Right lobe of liver (tissue), 6 donors: ENCODE measurements around the gene TMEM100. TPM values are rescaled to one million over a fixed set of nuclear protein-coding genes. Genes with fewer than 3 reads are reported as not detected.
"Not testable (repeated sequence)": the region's sequence is repeated elsewhere in the genome, so short reads cannot be mapped to it uniquely, and the experiment has no call there.

Experiments
- ATAC-seq, 4 donors: fragments of 200-7000 bp; cut with Tn5 transposase; one replicate each; pipeline ENCODE4 v1.9.1; 2020; ENCODE audit warnings: mild to moderate bottlenecking in 4 of 4, moderate library complexity in 4 of 4
- DNase-seq, 3 donors: peaks; one replicate each; pipeline ENCODE4 v3.0.0-alpha.2; 2020
- H3K27ac ChIP-seq, 3 donors: fragments of 200-600 bp; one replicate each; pipeline ENCODE4 v1.8.0; 2022
- H3K27me3 ChIP-seq, 2 donors: fragments of 200-600 bp; one replicate each; pipeline ENCODE4 v1.8.0; 2022
- H3K36me3 ChIP-seq, 4 donors: fragments of 200-600 bp; sonication (generic) in 1 of 4; one replicate each; pipeline versions ENCODE4 v1.5.1 to v1.8.0; 2017 to 2022; ENCODE audit warnings: control low read depth in 1 of 4
- H3K4me1 ChIP-seq, 4 donors: fragments of 200-600 bp; sonication (generic) in 1 of 4; one replicate each; pipeline versions ENCODE4 v1.5.1 to v1.8.0; 2017 to 2022; ENCODE audit warnings: control low read depth in 1 of 4
- H3K4me3 ChIP-seq, 3 donors: fragments of 200-600 bp; one replicate each; pipeline ENCODE4 v1.8.0; 2022
- H3K9me3 ChIP-seq, 4 donors: fragments of 200-600 bp; sonication (generic) in 1 of 4; one replicate each; pipeline versions ENCODE4 v1.5.1 to v1.8.0; 2017 to 2022; ENCODE audit warnings: control low read depth in 1 of 4
- CTCF ChIP-seq, 4 donors: fragments of 200-600 bp in 3 of 4; fragments of 450-650 bp in 1 of 4; IDR thresholded peaks; one replicate each; pipeline versions ENCODE4 v1.5.1 to v1.8.0; 2016 to 2022; ENCODE audit warnings: antibody characterized with exemption in 4 of 4, mild to moderate bottlenecking in 2 of 4
- POLR2A ChIP-seq: fragments of 450-650 bp; IDR thresholded peaks from one replicate; pipeline ENCODE4 v1.6.1; 2017; ENCODE audit warnings: antibody characterized with exemption, mild to moderate bottlenecking
- WGBS: methylation state at CpG from one replicate; pipeline ENCODE4 v1.1.6; 2018; ENCODE audit warnings: low coverage, low lambda C conversion rate; ENCODE audit not compliant: insufficient coverage; ENCODE audit errors: missing lambda C conversion rate; 5-methylcytosine and 5-hydroxymethylcytosine counted together
- intact Hi-C, 2 donors: fragments of 100-400 bp; cut with DNase I; formaldehyde crosslinking; loops; one replicate each; pipeline versions ENCODE4 v1.11.2 to v1.14.1; 2022
- total RNA-seq, 6 experiments: library from RNA; depleted of rRNA in 2 of 6; stranded (reverse); fragments of >200 nt in 2 of 6; fragmentation: NEBNext Ultra II Directional in 3 of 6; extraction: Animal tissue kit (Norgen Biotek cat#: 25700) in 3 of 6; gene quantifications; one replicate each; pipeline versions ENCODE4 v1.1.0 to v1.2.4, GENCODE V29; 2016 to 2023
- donor health status: DM: no; HTN: yes; CAD: no.
- donor health status: DM: no; HTN: no; CAD: no.
- donor health status: DM: no; HTN: no; CAD: no.
- donor health status: DM: no; HTN: yes; CAD: no.
- donor health status: DM: no; HTN: yes; CAD: no.

TMEM100 gene
- total RNA-seq, 6 experiments from 2014 or later: 1.8 to 8.3 (median 4.5) TPM

GRCh38 chr17:55677446-55677845, 45.2 kb downstream of the TMEM100 start:
- H3K9me3 ChIP-seq: no peaks in the 10 kb centered on the region
- WGBS: 69% methylated on average over 1 of the region's 1 CpG
- TF ChIP-seq CTCF (IDR thresholded peaks at IDR 0.05): no peak
- no peak for TF ChIP-seq POLR2A
- ATAC-seq (no peak), DNase-seq (no peak)
- no peak overlapping the region for H3K4me3 ChIP-seq
- H3K27ac ChIP-seq: no peak overlapping the region
- H3K4me1 ChIP-seq: no peaks in the 10 kb centered on the region
- intact Hi-C loops: no loop called here
- H3K36me3 ChIP-seq: no peaks in the 10 kb centered on the region
- H3K27me3 ChIP-seq: no peaks in the 10 kb centered on the region

- Histone ChIP-seq H3K9me3 (no peaks in the 10 kb centered on the region), H3K4me3 (no peak overlapping the region), H3K4me1 (no peaks in the 10 kb centered on the region), H3K36me3 (no peaks in the 10 kb centered on the region), H3K27ac (no peak overlapping the region), H3K27me3 (no peaks in the 10 kb centered on the region)
- no peak for TF ChIP-seq POLR2A
- no peak for TF ChIP-seq CTCF (IDR thresholded peaks at IDR 0.05)
- intact Hi-C loops: no loop called here
- WGBS: 67% methylated on average over 1 of the region's 1 CpG
- ATAC-seq (no peak), DNase-seq (no peak)
Observed at GRCh38 chr17:55676274-55676673, 46.4 kb downstream of the TMEM100 start.

GRCh38 chr17:55673743-55674506, 48.7 kb downstream of the TMEM100 start:
- H3K27ac ChIP-seq: no peak overlapping the region
- intact Hi-C loops: no loop called here
- no peaks in the 10 kb centered on the region for H3K36me3 ChIP-seq
- no peaks in the 10 kb centered on the region for H3K9me3 ChIP-seq
- TF ChIP-seq CTCF (IDR thresholded peaks at IDR 0.05) (no peak), POLR2A (no peak)
- H3K4me3 ChIP-seq: no peak overlapping the region
- no peaks in the 10 kb centered on the region for H3K4me1 ChIP-seq
- DNase-seq (no peak), ATAC-seq (no peak)
- WGBS: 68% methylated on average over 3 of the region's 3 CpGs
- H3K27me3 ChIP-seq: no peaks in the 10 kb centered on the region

- DNase-seq (no peak), ATAC-seq (no peak)
- WGBS: 68% methylated on average over 3 of the region's 3 CpGs
Observed at GRCh38 chr17:55672585-55673501, 49.8 kb downstream of the TMEM100 start.

GRCh38 chr17:55672010-55672409, 50.7 kb downstream of the TMEM100 start:
- H3K27me3 ChIP-seq, intact Hi-C loops, H3K27ac ChIP-seq, H3K36me3 ChIP-seq, H3K4me1 ChIP-seq, DNase-seq, H3K9me3 ChIP-seq, ATAC-seq, H3K4me3 ChIP-seq: not testable (repeated sequence)

More at GRCh38 chr17:55672585-55673501, 49.8 kb downstream of the TMEM100 start:
- Histone ChIP-seq H3K4me1 (no peaks in the 10 kb centered on the region), H3K9me3 (no peaks in the 10 kb centered on the region), H3K36me3 (no peaks in the 10 kb centered on the region), H3K27me3 (no peaks in the 10 kb centered on the region), H3K27ac (no peak overlapping the region), H3K4me3 (no peak overlapping the region)
- TF ChIP-seq POLR2A: no peak
- TF ChIP-seq CTCF (IDR thresholded peaks at IDR 0.05): no peak
- intact Hi-C loops: no loop called here
